HCT116 (cell line): ENCODE measurements around the gene ADCK2. TPM values are rescaled to one million over a fixed set of nuclear protein-coding genes. Genes with fewer than 3 reads are reported as not detected.

ENCODE experiments used
- ATAC-seq: fragments of 200-7000 bp; cut with Tn5 transposase; 2 replicates; pipeline ENCODE4 v1.9.1; 2020; ENCODE audit warnings: mild to moderate bottlenecking, moderate library complexity
- BruUV-seq: library from RNA; stranded (reverse); fragments of 400-500 nt; replicated peaks from 2 replicates; lab custom pipeline; 2021; lab: Mats Ljungman, UMichigan
- CTCF ChIA-PET: fragments of 300-600 bp; sonication (Branson Sonifier 250); formaldehyde crosslinking; loops from one replicate; lab custom pipeline; 2021; ENCODE audit warnings: antibody characterized with exemption; lab: Charles Lee
- POLR2A ChIA-PET: fragments of 300-600, 350-600 bp; sonication (Branson Sonifier 250); formaldehyde crosslinking; loops from one replicate; lab custom pipeline; 2021; ENCODE audit warnings: antibody characterized with exemption; lab: Charles Lee
- RAD21 ChIA-PET, 2 experiments: fragments of 300-600 bp; sonication (Branson Sonifier 250); formaldehyde crosslinking; loops; one replicate each; lab custom pipeline; 2023; ENCODE audit warnings: low total read pairs in 2 of 2; ENCODE audit not compliant: uncharacterized antibody in 2 of 2, unreplicated experiment in 2 of 2, low non-redundant PET in 1 of 2; lab: Charles Lee
- DNase-seq: peaks from one replicate; pipeline ENCODE4 v3.0.0-alpha.2; 2010; ENCODE audit warnings: low read depth, low spot score
- H2AFZ ChIP-seq: fragments of 200-600 bp; shearing (Covaris generic), sonication (generic); 2 replicates; pipeline ENCODE4 v1.6.1; 2017; ENCODE audit warnings: low read depth, mixed run types, mixed read lengths, antibody characterized with exemption, low read length; ENCODE audit not compliant: poor library complexity, severe bottlenecking
- H3K27ac ChIP-seq: 2 replicates; pipeline ENCODE4 v1.5.1; 2012; ENCODE audit warnings: low read depth, low read length
- H3K27me3 ChIP-seq: fragments of 200-600 bp; sonication (generic); 2 replicates; pipeline ENCODE4 v1.6.1; 2016; ENCODE audit warnings: mixed run types, low read length, mixed read lengths; ENCODE audit not compliant: insufficient read depth
- H3K36me3 ChIP-seq, 2 experiments: fragments of 200-500 bp in 1 of 2; fragments of 200-600 bp in 1 of 2; sonication (Bioruptor generic) in 1 of 2; sonication (generic) in 1 of 2; 2 replicates each; pipeline versions ENCODE4 v1.5.1 to v1.6.1; 2014 to 2016; ENCODE audit warnings: low read length in 2 of 2, inconsistent platforms in 1 of 2, mixed read lengths in 1 of 2, mixed run types in 1 of 2; ENCODE audit not compliant: insufficient read depth in 2 of 2, control insufficient read depth in 1 of 2
- H3K4me1 ChIP-seq, 2 experiments: fragments of 200-600 bp in 1 of 2; sonication (generic) in 1 of 2; 2 replicates each; pipeline versions ENCODE4 v1.5.1 to v1.6.1; 2012 to 2017; ENCODE audit warnings: low read length in 2 of 2, inconsistent platforms in 1 of 2, mild to moderate bottlenecking in 1 of 2, mixed read lengths in 1 of 2, mixed run types in 1 of 2, moderate library complexity in 1 of 2; ENCODE audit not compliant: insufficient read depth in 2 of 2, control insufficient read depth in 1 of 2
- H3K4me2 ChIP-seq: fragments of 200-600 bp; sonication (generic); 2 replicates; pipeline ENCODE4 v1.6.1; 2017; ENCODE audit warnings: mixed run types, low read length, mixed read lengths
- H3K4me3 ChIP-seq, 2 experiments: fragments of 200-600 bp in 1 of 2; sonication (generic) in 1 of 2; replicated peaks in 1 of 2; 2 replicates each; pipeline ENCODE4 v1.5.1; 2011 to 2016; ENCODE audit warnings: low read length in 2 of 2, control low read depth in 1 of 2, low read depth in 1 of 2, mild to moderate bottlenecking in 1 of 2, mixed read lengths in 1 of 2, mixed run types in 1 of 2
- H3K79me2 ChIP-seq: fragments of 200-600 bp; sonication (generic); 2 replicates; pipeline ENCODE4 v1.6.1; 2017; ENCODE audit warnings: mild to moderate bottlenecking, mixed run types, low read length, moderate library complexity, mixed read lengths; ENCODE audit not compliant: insufficient read depth
- H3K9ac ChIP-seq: fragments of 200-600 bp; sonication (generic); 2 replicates; pipeline ENCODE4 v1.6.1; 2016; ENCODE audit warnings: low read length, mixed read lengths
- H3K9me2 ChIP-seq: fragments of 200-600 bp; sonication (generic), shearing (Covaris generic); 2 replicates; pipeline ENCODE4 v1.6.1; 2017; ENCODE audit warnings: mixed run types, mild to moderate bottlenecking, moderate library complexity; ENCODE audit not compliant: insufficient read depth
- H3K9me3 ChIP-seq, 2 experiments: fragments of 200-500 bp in 1 of 2; fragments of 200-600 bp in 1 of 2; sonication (Bioruptor generic) in 1 of 2; sonication (generic) in 1 of 2; 2 replicates each; pipeline ENCODE4 v1.6.1; 2014 to 2017; ENCODE audit warnings: low read length in 2 of 2, mixed read lengths in 2 of 2, inconsistent platforms in 1 of 2, low read depth in 1 of 2, mild to moderate bottlenecking in 1 of 2, mixed run types in 1 of 2, moderate library complexity in 1 of 2; ENCODE audit not compliant: control insufficient read depth in 1 of 2, insufficient read depth in 1 of 2
- H4K20me1 ChIP-seq: fragments of 200-600 bp; sonication (generic), shearing (Covaris generic); 2 replicates; pipeline ENCODE4 v1.6.1; 2017; ENCODE audit warnings: mixed run types, mild to moderate bottlenecking, moderate library complexity; ENCODE audit not compliant: insufficient read depth
- CBX3 ChIP-seq: IDR thresholded peaks from 2 replicates; pipeline ENCODE4 v1.6.1; 2012; ENCODE audit warnings: low read depth
- EGR1 ChIP-seq: IDR thresholded peaks from 2 replicates; pipeline ENCODE4 v1.6.1; 2012; ENCODE audit warnings: low read depth
- FOSL1 ChIP-seq: IDR thresholded peaks from 2 replicates; pipeline ENCODE4 v1.6.1; 2012; ENCODE audit warnings: low read depth
- JUND ChIP-seq: IDR thresholded peaks from 2 replicates; pipeline ENCODE4 v1.6.1; 2012
- RAD21 ChIP-seq: IDR thresholded peaks from 2 replicates; pipeline ENCODE4 v1.6.1; 2012; ENCODE audit warnings: low read depth, mild to moderate bottlenecking
- SIN3A ChIP-seq: IDR thresholded peaks from 2 replicates; pipeline ENCODE4 v1.6.1; 2012; ENCODE audit warnings: low read depth
- SP1 ChIP-seq: IDR thresholded peaks from 2 replicates; pipeline ENCODE4 v1.6.1; 2012; ENCODE audit warnings: low read depth
- TCF7L2 ChIP-seq: IDR thresholded peaks from 2 replicates; pipeline ENCODE4 v1.7.0; 2011; ENCODE audit warnings: borderline replicate concordance, inconsistent platforms; ENCODE audit not compliant: insufficient read depth, insufficient read length; ENCODE audit errors: extremely low read depth
- YY1 ChIP-seq: IDR thresholded peaks from 2 replicates; pipeline ENCODE4 v1.6.1; 2011; ENCODE audit warnings: low read length, low read depth, moderate library complexity, mild to moderate bottlenecking; ENCODE audit not compliant: insufficient replicate concordance; ENCODE audit errors: extremely low read depth
- intact Hi-C: fragments of 100-400 bp; cut with micrococcal nuclease; formaldehyde crosslinking; loops from 2 replicates; pipeline ENCODE4 v1.10.0; 2022
- total RNA-seq: library from RNA; stranded (reverse); gene quantifications from one replicate; pipeline ENCODE4 v1.2.1, GENCODE V29; 2021; ENCODE audit not compliant: unreplicated experiment
- TF ChIP-seq, protein P1 (sequence below), 3 experiments: fragments of 200-600 bp in 1 of 3; sonication (generic) in 1 of 3; IDR thresholded peaks in 2 of 3; conservative IDR thresholded peaks in 1 of 3; 2 replicates each; pipeline ENCODE4 v1.5.1; 2012 to 2017; ENCODE audit warnings: low read depth in 2 of 3, low read length in 2 of 3, antibody characterized with exemption in 1 of 3, borderline replicate concordance in 1 of 3, control low read depth in 1 of 3, mild to moderate bottlenecking in 1 of 3, mixed read lengths in 1 of 3, mixed run types in 1 of 3, moderate library complexity in 1 of 3; ENCODE audit not compliant: insufficient read depth in 1 of 3
- TF ChIP-seq, protein P2 (sequence below): IDR thresholded peaks from 2 replicates; pipeline ENCODE4 v1.6.1; 2012
- TF ChIP-seq, protein P3 (sequence below): IDR thresholded peaks from 2 replicates; pipeline ENCODE4 v1.6.1; 2012; ENCODE audit warnings: low read depth
- TF ChIP-seq, protein P4 (sequence below): IDR thresholded peaks from 2 replicates; pipeline ENCODE4 v1.6.1; 2011; ENCODE audit warnings: mild to moderate bottlenecking, low read length, moderate library complexity; ENCODE audit not compliant: insufficient replicate concordance; ENCODE audit errors: extremely low read depth

ADCK2 gene
- total RNA-seq, 1 experiment from 2014 or later = 16.9 TPM

DNA sequence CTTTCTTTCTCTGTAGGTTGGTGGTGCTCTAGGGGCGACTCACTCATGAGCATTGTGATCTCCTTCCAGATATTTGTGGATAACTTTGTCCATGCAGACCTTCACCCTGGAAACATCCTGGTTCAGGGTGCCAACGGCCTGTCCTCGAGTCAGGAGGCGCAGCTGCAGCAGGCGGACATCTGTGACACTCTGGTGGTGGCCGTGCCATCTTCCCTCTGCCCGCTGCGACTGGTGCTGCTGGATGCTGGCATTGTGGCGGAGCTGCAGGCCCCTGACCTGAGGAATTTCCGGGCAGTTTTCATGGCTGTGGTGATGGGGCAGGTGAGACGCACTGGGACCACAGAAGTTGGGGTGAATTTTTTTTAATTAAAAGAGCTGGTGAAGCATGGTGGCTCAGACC is 14.2 kb downstream of the ADCK2 start:
- H3K27me3 ChIP-seq = no peaks in the 10 kb centered on the region
- H3K27ac ChIP-seq = no peak overlapping the region
- H3K4me2 ChIP-seq = no peak overlapping the region
- ChIA-PET POLR2A (no interaction called here), CTCF (no interaction called here), RAD21 (no interaction called here)
- no peak for TF ChIP-seq CBX3
- no peak for TF ChIP-seq RAD21
- TF ChIP-seq, protein P1, sequence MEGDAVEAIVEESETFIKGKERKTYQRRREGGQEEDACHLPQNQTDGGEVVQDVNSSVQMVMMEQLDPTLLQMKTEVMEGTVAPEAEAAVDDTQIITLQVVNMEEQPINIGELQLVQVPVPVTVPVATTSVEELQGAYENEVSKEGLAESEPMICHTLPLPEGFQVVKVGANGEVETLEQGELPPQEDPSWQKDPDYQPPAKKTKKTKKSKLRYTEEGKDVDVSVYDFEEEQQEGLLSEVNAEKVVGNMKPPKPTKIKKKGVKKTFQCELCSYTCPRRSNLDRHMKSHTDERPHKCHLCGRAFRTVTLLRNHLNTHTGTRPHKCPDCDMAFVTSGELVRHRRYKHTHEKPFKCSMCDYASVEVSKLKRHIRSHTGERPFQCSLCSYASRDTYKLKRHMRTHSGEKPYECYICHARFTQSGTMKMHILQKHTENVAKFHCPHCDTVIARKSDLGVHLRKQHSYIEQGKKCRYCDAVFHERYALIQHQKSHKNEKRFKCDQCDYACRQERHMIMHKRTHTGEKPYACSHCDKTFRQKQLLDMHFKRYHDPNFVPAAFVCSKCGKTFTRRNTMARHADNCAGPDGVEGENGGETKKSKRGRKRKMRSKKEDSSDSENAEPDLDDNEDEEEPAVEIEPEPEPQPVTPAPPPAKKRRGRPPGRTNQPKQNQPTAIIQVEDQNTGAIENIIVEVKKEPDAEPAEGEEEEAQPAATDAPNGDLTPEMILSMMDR (IDR thresholded peaks at IDR 0.05 in 2 of 3, conservative IDR thresholded peaks at IDR 0.05 in 1 of 3; ENCODE audit: borderline replicate concordance in 1 of 3, insufficient read depth in 1 of 3, low read depth in 2 of 3, low read length in 2 of 3) = no peak
- TF ChIP-seq SIN3A = no peak
- TF ChIP-seq, protein P2, sequence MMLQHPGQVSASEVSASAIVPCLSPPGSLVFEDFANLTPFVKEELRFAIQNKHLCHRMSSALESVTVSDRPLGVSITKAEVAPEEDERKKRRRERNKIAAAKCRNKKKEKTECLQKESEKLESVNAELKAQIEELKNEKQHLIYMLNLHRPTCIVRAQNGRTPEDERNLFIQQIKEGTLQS = no peak
- TF ChIP-seq, protein P3, sequence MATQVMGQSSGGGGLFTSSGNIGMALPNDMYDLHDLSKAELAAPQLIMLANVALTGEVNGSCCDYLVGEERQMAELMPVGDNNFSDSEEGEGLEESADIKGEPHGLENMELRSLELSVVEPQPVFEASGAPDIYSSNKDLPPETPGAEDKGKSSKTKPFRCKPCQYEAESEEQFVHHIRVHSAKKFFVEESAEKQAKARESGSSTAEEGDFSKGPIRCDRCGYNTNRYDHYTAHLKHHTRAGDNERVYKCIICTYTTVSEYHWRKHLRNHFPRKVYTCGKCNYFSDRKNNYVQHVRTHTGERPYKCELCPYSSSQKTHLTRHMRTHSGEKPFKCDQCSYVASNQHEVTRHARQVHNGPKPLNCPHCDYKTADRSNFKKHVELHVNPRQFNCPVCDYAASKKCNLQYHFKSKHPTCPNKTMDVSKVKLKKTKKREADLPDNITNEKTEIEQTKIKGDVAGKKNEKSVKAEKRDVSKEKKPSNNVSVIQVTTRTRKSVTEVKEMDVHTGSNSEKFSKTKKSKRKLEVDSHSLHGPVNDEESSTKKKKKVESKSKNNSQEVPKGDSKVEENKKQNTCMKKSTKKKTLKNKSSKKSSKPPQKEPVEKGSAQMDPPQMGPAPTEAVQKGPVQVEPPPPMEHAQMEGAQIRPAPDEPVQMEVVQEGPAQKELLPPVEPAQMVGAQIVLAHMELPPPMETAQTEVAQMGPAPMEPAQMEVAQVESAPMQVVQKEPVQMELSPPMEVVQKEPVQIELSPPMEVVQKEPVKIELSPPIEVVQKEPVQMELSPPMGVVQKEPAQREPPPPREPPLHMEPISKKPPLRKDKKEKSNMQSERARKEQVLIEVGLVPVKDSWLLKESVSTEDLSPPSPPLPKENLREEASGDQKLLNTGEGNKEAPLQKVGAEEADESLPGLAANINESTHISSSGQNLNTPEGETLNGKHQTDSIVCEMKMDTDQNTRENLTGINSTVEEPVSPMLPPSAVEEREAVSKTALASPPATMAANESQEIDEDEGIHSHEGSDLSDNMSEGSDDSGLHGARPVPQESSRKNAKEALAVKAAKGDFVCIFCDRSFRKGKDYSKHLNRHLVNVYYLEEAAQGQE = no peak
- TF ChIP-seq JUND = no peak
- no peak for TF ChIP-seq FOSL1
- TF ChIP-seq, protein P4, sequence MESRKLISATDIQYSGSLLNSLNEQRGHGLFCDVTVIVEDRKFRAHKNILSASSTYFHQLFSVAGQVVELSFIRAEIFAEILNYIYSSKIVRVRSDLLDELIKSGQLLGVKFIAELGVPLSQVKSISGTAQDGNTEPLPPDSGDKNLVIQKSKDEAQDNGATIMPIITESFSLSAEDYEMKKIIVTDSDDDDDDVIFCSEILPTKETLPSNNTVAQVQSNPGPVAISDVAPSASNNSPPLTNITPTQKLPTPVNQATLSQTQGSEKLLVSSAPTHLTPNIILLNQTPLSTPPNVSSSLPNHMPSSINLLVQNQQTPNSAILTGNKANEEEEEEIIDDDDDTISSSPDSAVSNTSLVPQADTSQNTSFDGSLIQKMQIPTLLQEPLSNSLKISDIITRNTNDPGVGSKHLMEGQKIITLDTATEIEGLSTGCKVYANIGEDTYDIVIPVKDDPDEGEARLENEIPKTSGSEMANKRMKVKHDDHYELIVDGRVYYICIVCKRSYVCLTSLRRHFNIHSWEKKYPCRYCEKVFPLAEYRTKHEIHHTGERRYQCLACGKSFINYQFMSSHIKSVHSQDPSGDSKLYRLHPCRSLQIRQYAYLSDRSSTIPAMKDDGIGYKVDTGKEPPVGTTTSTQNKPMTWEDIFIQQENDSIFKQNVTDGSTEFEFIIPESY = no peak
- no peak for TF ChIP-seq SP1
- TF ChIP-seq YY1 = no peak
- TF ChIP-seq EGR1 = no peak
- no peak for TF ChIP-seq TCF7L2
- intact Hi-C loops = no loop called here
- H3K4me3 ChIP-seq = no peak overlapping the region
- BruUV-seq = no TSS peak
- H3K79me2 ChIP-seq = no peaks in the 10 kb centered on the region
- no peak overlapping the region for H3K9ac ChIP-seq
- H3K9me3 ChIP-seq = no peaks in the 10 kb centered on the region
- DNase-seq (no peak), ATAC-seq (no peak)
- no peaks in the 10 kb centered on the region for H4K20me1 ChIP-seq
- H3K36me3 ChIP-seq = peaks cover 0 to 2% of the 10 kb centered on the region in 2 experiments; a peak in 2 of 4 replicates
- H3K9me2 ChIP-seq = no peaks in the 10 kb centered on the region
- H3K4me1 ChIP-seq = no peaks in the 10 kb centered on the region
- no peak overlapping the region for H2AFZ ChIP-seq
